Stimulated activated CD8-positive, alpha-beta memory T cell treated with anti-CD3 and anti-CD28 coated beads, Interleukin-2, amount 100 ng/mL, for 1 hour (primary cell): ENCODE results near the gene PTPRO.

ENCODE experiments used
- DNase-seq, 2 donors: peaks; one replicate each; pipeline ENCODE4 v3.0.0-alpha.2; 2020; ENCODE audit warnings: low read depth in 2 of 2

PTPRO gene

GRCh38 chr12:15646581-15646980, 324.3 kb downstream of the PTPRO start:
- DNase-seq: no peak
